CD14-positive monocyte (primary cell): ENCODE measurements around the gene CDK15. TPM values are rescaled to one million over a fixed set of nuclear protein-coding genes. Genes with fewer than 3 reads are reported as not detected.

Experiments used
- DNase-seq, 3 donors: peaks; one replicate each; pipeline ENCODE4 v3.0.0-alpha.2; 2011 to 2022
- H2AFZ ChIP-seq: 2 replicates; pipeline ENCODE4 v1.6.0; 2012; ENCODE audit warnings: mild to moderate bottlenecking, low read depth, low read length, inconsistent platforms; ENCODE audit not compliant: insufficient read depth, poor library complexity, severe bottlenecking
- H3K27ac ChIP-seq, 2 donors: 1 replicate in 1 of 2; 2 replicates in 1 of 2; pipeline ENCODE4 v1.5.1; 2012 to 2013; ENCODE audit warnings: low read length in 2 of 2, control low read depth in 1 of 2, inconsistent platforms in 1 of 2, low read depth in 1 of 2, mild to moderate bottlenecking in 1 of 2
- H3K27me3 ChIP-seq, 2 donors: one replicate each; pipeline versions ENCODE4 v1.6.0 to v1.6.1; 2011 to 2013; ENCODE audit warnings: low read length in 2 of 2; ENCODE audit not compliant: control insufficient read depth in 2 of 2, insufficient read depth in 2 of 2
- H3K36me3 ChIP-seq, 2 donors: replicated peaks in 1 of 2; 1 replicate in 1 of 2; 2 replicates in 1 of 2; pipeline versions ENCODE4 v1.5.1 to v1.6.1; 2012 to 2013; ENCODE audit warnings: low read length in 2 of 2, control low read depth in 1 of 2, inconsistent platforms in 1 of 2, mild to moderate bottlenecking in 1 of 2; ENCODE audit not compliant: insufficient read depth in 2 of 2, control insufficient read depth in 1 of 2
- H3K4me1 ChIP-seq, 2 donors: 1 replicate in 1 of 2; 2 replicates in 1 of 2; pipeline versions ENCODE4 v1.5.1 to v1.6.1; 2012 to 2013; ENCODE audit warnings: low read length in 2 of 2, control low read depth in 1 of 2, inconsistent platforms in 1 of 2, mild to moderate bottlenecking in 1 of 2, moderate library complexity in 1 of 2; ENCODE audit not compliant: insufficient read depth in 2 of 2, control insufficient read depth in 1 of 2
- H3K4me2 ChIP-seq: replicated peaks from 2 replicates; pipeline ENCODE3; 2012; ENCODE audit warnings: low read length, moderate library complexity, mild to moderate bottlenecking; ENCODE audit not compliant: poor library complexity, severe bottlenecking; ENCODE audit errors: extremely low read depth
- H3K4me3 ChIP-seq, 3 experiments: fragments of 200-600 bp in 1 of 3; sonication (generic) in 1 of 3; replicated peaks in 1 of 3; 1 replicate in 2 of 3; 2 replicates in 1 of 3; pipeline ENCODE4 v1.5.1; 2011 to 2013; ENCODE audit warnings: low read length in 3 of 3, mild to moderate bottlenecking in 3 of 3, control low read depth in 2 of 3, low read depth in 2 of 3, inconsistent platforms in 1 of 3, moderate library complexity in 1 of 3
- H3K79me2 ChIP-seq: 2 replicates; pipeline ENCODE4 v1.6.0; 2012; ENCODE audit warnings: mild to moderate bottlenecking, control low read depth, inconsistent platforms, low read length, moderate library complexity; ENCODE audit not compliant: insufficient read depth
- H3K9ac ChIP-seq: 2 replicates; pipeline ENCODE4 v1.6.0; 2017; ENCODE audit warnings: low read length, mild to moderate bottlenecking; ENCODE audit not compliant: insufficient read depth, poor library complexity, severe bottlenecking
- H3K9me3 ChIP-seq, 2 donors: replicated peaks in 1 of 2; 1 replicate in 1 of 2; 2 replicates in 1 of 2; pipeline versions ENCODE4 v1.5.1 to v1.6.1; 2012 to 2013; ENCODE audit warnings: low read length in 2 of 2, control low read depth in 1 of 2; ENCODE audit not compliant: control insufficient read depth in 1 of 2, insufficient read depth in 1 of 2
- H4K20me1 ChIP-seq: 2 replicates; pipeline ENCODE4 v1.6.0; 2012; ENCODE audit warnings: mild to moderate bottlenecking, low read length, control low read depth, moderate library complexity; ENCODE audit not compliant: insufficient read depth
- H3K27ac Mint-ChIP-seq, 7 donors: one replicate each; pipeline ENCODE4 v1.8.0; 2020; ENCODE audit warnings: mild to moderate bottlenecking in 7 of 7, mixed read lengths in 7 of 7, moderate library complexity in 6 of 7, inconsistent platforms in 2 of 7
- H3K27me3 Mint-ChIP-seq, 3 donors: one replicate each; pipeline ENCODE4 v1.8.0; 2021 to 2022; ENCODE audit warnings: low read depth in 3 of 3, mild to moderate bottlenecking in 3 of 3, mixed read lengths in 3 of 3, moderate library complexity in 3 of 3, inconsistent platforms in 1 of 3
- H3K36me3 Mint-ChIP-seq, 2 donors: one replicate each; pipeline ENCODE4 v1.8.0; 2020; ENCODE audit warnings: mixed read lengths in 2 of 2, inconsistent platforms in 1 of 2, mild to moderate bottlenecking in 1 of 2
- H3K4me1 Mint-ChIP-seq: one replicate; pipeline ENCODE4 v1.8.0; 2020; ENCODE audit warnings: mild to moderate bottlenecking, mixed read lengths
- H3K4me3 Mint-ChIP-seq, 2 donors: one replicate each; pipeline ENCODE4 v1.8.0; 2020; ENCODE audit warnings: mild to moderate bottlenecking in 2 of 2, mixed read lengths in 2 of 2, moderate library complexity in 1 of 2
- H3K9me3 Mint-ChIP-seq, 7 donors: one replicate each; pipeline ENCODE4 v1.8.0; 2020 to 2022; ENCODE audit warnings: mixed read lengths in 7 of 7, mild to moderate bottlenecking in 6 of 7, moderate library complexity in 6 of 7, inconsistent platforms in 2 of 7
- CTCF ChIP-seq: fragments of 200-600 bp; IDR thresholded peaks from one replicate; pipeline ENCODE4 v1.8.0; 2022; ENCODE audit warnings: antibody characterized with exemption, mild to moderate bottlenecking
- WGBS: methylation state at CpG from one replicate; pipeline ENCODE4 v1.1.5; 2013; ENCODE audit warnings: missing lambda C conversion rate; ENCODE audit not compliant: insufficient coverage; 5-methylcytosine and 5-hydroxymethylcytosine counted together
- intact Hi-C, 2 donors: fragments of 100-400 bp; cut with micrococcal nuclease; formaldehyde crosslinking; loops; one replicate each; pipeline versions ENCODE4 v1.15.0 to v1.15.1; 2023
- polyA plus RNA-seq, 3 donors: library from polyadenylated mRNA; depleted of rRNA in 1 of 3; unstranded in 2 of 3; stranded (reverse) in 1 of 3; fragments of 300-500 nt in 2 of 3; fragments of >200 nt in 1 of 3; fragmentation: Illumina TruSeq in 2 of 3; gene quantifications; 1 replicate in 2 of 3; 2 replicates in 1 of 3; pipeline ENCODE4 v1.2.3, GENCODE V29; 2012 to 2021

CDK15 gene
- polyA plus RNA-seq, 3 donors = not detected

GRCh38 chr2:201871471-201871870, 65.1 kb downstream of the CDK15 start:
- Histone ChIP-seq H4K20me1 (no peaks in the 10 kb centered on the region), H3K27me3 (no peaks in the 10 kb centered on the region), H2AFZ (no peak overlapping the region), H3K4me3 (no peak overlapping the region), H3K9ac (no peak overlapping the region), H3K4me2 (no peak overlapping the region), H3K9me3 (no peaks in the 10 kb centered on the region), H3K36me3 (no peaks in the 10 kb centered on the region), H3K79me2 (no peaks in the 10 kb centered on the region), H3K27ac (no peak overlapping the region), H3K4me1 (no peaks in the 10 kb centered on the region)
- WGBS = 89% methylated on average over 1 of the region's 5 CpGs
- intact Hi-C loops = no loop called here
- H3K27ac Mint-ChIP-seq = no peak overlapping the region
- H3K36me3 Mint-ChIP-seq = no peaks in the 10 kb centered on the region
- DNase-seq = no peak
- no peaks in the 10 kb centered on the region for H3K4me1 Mint-ChIP-seq
- H3K4me3 Mint-ChIP-seq = no peak overlapping the region
- peaks cover 1 to 2% (median 1%) of the 10 kb centered on the region in 3 donors for H3K27me3 Mint-ChIP-seq
- TF ChIP-seq CTCF = no peak
- H3K9me3 Mint-ChIP-seq = no peaks in the 10 kb centered on the region

- H3K36me3 ChIP-seq = no peaks in the 10 kb centered on the region
- intact Hi-C loops = no loop called here
- H3K27ac ChIP-seq = no peak overlapping the region
- no peaks in the 10 kb centered on the region for H4K20me1 ChIP-seq
- 100% methylated on average over 1 of the region's 6 CpGs for WGBS
- Mint-ChIP-seq H3K4me1 (no peaks in the 10 kb centered on the region), H3K27ac (no peak overlapping the region), H3K4me3 (no peak overlapping the region), H3K9me3 (no peaks in the 10 kb centered on the region), H3K27me3 (peaks cover 2 to 3% (median 3%) of the 10 kb centered on the region in 3 donors), H3K36me3 (no peaks in the 10 kb centered on the region)
- DNase-seq = no peak
- H3K4me2 ChIP-seq = no peak overlapping the region
- H3K4me3 ChIP-seq = no peak overlapping the region
- no peak overlapping the region for H3K9ac ChIP-seq
- no peaks in the 10 kb centered on the region for H3K27me3 ChIP-seq
- H3K9me3 ChIP-seq = no peaks in the 10 kb centered on the region
- no peaks in the 10 kb centered on the region for H3K79me2 ChIP-seq
- H2AFZ ChIP-seq = no peak overlapping the region
- no peaks in the 10 kb centered on the region for H3K4me1 ChIP-seq
- no peak for TF ChIP-seq CTCF
Measured at GRCh38 chr2:201872591-201872990, 66.3 kb downstream of the CDK15 start.
